UCSD-AML1 (cell line): ENCODE data around the gene RGL3.
"Not testable (repeated sequence)": the region's sequence is repeated elsewhere in the genome, so short reads cannot be mapped to it uniquely, and the experiment has no call there.

Source experiments
- DNase-seq: peaks from one replicate; lab custom pipeline; 2025; ENCODE audit not compliant: unreplicated experiment; lab: John Stamatoyannopoulos, UW

RGL3 gene, protein sequence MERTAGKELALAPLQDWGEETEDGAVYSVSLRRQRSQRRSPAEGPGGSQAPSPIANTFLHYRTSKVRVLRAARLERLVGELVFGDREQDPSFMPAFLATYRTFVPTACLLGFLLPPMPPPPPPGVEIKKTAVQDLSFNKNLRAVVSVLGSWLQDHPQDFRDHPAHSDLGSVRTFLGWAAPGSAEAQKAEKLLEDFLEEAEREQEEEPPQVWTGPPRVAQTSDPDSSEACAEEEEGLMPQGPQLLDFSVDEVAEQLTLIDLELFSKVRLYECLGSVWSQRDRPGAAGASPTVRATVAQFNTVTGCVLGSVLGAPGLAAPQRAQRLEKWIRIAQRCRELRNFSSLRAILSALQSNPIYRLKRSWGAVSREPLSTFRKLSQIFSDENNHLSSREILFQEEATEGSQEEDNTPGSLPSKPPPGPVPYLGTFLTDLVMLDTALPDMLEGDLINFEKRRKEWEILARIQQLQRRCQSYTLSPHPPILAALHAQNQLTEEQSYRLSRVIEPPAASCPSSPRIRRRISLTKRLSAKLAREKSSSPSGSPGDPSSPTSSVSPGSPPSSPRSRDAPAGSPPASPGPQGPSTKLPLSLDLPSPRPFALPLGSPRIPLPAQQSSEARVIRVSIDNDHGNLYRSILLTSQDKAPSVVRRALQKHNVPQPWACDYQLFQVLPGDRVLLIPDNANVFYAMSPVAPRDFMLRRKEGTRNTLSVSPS

DNA sequence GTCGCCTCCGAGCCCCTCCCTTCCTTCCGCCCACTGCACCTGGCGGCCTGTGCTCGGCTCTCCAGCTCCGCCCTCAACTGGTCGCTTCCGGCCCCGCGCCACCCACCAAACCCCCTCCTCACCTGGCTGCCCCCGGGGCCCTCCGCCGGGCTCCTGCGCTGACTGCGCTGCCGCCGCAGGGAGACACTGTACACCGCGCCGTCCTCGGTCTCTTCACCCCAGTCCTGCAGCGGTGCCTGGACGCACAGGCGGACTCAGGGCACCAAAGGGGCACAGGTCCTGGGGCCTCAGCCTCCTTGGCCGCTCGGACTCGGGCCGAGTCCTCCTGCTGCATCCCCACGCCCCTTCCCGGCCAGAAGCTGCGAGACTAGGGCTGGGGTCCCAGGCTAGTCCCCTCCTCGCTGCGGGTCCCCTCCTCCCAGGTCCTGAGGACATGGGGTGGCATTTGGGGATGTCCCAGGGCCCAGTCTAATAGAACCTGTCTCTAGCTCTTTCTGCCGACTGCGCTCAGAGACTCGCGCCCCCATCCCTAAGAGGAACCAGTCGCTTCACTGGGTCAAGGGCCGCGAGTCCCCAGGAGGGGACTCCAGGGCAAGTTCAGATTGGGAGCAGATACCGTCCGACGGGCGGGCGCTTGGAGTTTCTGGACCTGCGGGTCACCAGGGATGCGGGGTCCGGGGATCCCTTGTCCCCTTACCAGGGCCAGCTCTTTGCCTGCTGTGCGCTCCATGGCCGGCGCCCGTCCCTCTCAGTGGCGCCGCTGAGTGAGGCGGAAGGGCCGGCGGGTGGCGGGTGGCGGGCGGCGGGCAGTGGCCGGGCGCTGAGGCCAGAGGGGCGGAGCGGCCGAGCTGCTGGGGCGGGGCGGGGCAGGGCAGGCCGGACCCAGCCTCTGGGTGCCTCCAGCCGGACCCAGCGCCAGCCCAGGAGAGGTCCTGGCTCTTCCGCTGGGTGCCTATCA is at the start of gene RGL3:
Gene RGL3 (minus strand): TSS at position 766 of the 958 bp plus-strand sequence. CDS start 36 bp downstream, at position 730.
- DNase-seq = no peak

DNA sequence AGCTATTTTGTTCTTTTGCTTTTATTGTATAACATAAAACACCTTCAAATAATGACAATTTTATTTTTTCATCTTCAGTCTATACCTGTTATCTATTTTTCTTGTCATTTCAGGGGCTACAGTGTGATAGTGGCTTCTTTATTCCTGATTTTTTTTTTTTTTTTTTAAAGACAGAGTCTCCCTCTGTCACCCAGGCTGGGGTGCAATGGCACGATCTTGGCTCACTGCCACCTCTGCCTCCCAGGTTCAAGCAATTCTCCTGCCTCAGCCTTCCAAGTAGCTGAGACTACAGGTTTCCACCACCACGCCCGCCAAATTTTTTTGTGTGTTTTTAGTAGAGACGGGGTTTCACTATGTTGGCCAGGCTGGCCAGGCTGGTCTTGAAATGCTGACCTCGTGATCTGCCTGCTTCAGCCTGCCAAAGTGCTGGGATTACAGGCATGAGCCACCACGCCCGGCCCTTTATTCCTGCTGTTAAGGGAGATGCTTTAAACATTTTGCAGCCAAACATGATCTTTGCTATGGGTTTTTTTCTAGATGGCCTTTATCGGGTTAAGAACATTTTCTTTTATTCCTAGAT is 49.2 kb upstream of the RGL3 start:
- DNase-seq = not testable (repeated sequence)

- no peak for DNase-seq
These were observed 46.5 kb upstream of the RGL3 start for GRCh38 chr19:11465600-11465999.

DNA sequence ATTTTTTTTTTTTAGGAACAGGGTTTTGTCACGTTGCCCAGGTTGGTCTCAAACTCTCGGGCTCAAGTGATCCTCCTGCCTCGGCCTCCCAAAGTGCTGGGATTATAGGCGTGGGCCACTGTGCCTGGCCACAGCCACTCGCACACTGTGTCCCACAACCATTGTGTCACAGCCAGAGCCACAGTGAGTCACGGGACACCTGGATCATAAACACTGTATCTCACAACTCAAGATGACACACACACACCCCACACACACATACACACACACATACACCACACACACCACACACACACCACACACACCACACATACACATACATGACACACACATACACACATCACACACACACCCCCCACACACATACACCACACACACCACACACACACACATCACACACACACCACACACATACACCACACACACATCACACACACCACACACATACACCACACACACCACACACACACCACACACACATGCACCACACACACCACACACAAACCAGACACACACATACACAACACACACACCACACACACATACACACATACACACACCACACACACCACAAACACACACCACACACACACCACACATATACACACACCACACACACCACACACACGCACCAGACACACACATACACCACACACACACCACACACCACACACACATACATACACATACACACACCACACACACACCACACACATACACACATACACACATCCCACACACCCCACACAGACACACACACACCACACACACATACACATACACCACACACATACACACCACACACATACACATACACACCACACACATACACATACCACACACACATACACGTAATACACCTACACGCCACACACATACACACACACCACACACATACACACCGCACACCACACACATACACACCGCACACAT is 45.5 kb upstream of the RGL3 start:
- DNase-seq = no peak

DNA sequence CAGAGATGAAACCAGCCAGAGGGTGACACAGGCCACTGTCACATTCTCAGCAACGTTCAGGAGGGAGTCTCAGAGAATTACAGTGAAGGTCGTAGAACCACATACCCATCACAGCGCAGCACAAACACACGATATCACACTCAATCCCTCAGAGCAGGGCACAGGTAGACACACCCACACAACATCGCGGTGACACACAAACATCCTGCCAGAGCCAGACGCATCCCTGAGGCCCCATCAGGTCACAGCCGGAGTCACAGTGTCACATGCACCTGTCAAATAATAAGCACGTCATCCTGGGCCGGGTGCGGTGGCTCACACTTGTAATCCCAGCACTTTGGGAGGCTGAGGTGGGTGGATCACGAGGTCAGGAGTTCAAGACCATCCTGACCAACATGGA is 44.3 kb upstream of the RGL3 start:
- no peak for DNase-seq

DNA sequence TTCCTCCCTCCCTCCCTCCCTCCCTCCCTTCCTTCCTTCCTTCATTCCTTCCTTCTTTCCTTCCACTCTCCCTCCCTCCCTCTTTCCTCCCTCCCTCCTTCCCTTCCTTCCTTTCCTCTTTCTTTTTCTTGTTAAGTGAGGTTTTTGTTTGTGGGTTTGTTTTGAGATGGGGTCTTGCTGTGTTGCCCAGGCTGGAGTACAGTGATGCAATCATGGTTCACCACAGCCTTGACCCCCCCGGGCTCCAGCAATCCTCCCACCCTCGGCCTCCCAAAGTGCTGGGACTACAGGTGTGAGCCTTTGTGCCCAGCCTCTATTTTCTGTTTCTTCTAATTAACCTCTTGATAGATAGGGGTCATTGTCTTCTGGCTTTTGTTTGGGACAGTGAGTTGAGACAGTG is 42.3 kb upstream of the RGL3 start:
- DNase-seq = no peak

GRCh38 chr19:11460207-11460606 is 41.1 kb upstream of the RGL3 start:
- no peak for DNase-seq

- DNase-seq = not testable (repeated sequence)
These were observed 39.8 kb upstream of the RGL3 start for GRCh38 chr19:11458912-11459311.

DNA sequence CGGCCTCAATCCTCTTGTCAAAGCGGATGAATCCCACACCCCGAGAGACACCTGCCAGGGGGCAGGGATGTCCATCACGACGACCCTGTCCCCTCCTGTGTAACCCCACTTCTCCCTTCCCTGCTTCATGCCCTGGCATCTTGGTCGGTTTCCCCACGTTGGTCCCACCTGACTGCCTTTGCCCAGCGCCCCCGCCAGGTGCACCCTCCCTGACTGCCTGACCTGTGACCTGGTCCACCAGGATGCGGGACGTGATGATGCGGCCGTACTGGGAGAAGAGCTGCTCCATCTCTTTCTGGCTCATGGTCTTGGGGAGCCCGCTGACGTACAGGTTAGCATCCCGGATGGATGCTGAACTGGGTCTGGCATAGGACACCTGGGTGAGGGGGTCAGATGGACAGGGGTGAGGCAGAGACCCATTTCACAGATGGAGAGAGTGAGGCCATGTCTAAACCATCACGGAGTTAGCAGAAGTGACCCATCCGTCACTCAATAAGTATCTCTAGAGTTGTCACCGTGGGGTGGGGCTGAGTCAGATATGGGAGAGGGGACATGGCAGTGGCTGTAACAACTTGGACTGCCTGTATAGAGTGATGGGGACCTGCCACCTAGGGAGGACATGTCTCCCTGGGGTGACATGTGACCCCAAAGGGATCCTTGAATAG is 39.3 kb upstream of the RGL3 start:
- no peak for DNase-seq

DNA sequence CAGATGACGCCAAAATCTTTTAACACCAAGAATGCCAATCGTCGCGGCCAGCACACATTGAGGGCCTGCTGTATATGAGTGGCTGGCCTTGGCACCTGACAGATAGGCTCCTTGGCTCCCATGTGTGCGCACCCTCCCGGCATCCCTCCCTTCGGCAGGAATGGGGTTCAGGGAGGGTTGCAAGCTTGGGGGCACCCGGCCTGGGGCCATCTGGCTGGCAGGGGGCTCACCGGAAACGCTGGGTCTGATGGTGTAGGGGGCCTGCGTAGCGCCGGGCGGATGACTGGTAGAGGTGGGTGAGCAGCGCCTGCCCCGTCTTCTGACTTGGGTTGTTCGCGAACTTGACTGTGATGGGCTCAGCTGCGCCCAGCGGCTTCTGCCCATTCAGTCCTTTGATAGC is 38.7 kb upstream of the RGL3 start:
- DNase-seq = no peak

DNA sequence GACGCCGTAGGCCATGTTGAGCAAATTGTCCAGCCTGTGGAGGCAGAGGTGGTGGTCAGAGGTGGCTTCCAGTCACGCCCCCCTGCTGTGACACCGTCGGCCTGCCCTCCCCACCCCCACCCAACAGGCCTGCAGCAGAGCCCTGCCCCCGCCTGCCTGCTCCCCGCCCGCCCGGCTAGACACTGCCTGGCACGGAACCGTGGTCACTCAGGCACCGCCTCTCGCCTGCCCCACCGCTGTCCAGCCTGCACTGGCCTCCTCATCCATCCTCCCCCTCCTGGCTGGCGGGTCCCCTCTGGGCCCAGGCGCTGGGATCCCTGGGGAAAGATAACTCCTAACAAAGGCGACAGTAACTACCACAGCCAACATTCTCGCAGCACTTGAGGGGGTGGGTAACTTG is 38.0 kb upstream of the RGL3 start:
- no peak for DNase-seq

DNA sequence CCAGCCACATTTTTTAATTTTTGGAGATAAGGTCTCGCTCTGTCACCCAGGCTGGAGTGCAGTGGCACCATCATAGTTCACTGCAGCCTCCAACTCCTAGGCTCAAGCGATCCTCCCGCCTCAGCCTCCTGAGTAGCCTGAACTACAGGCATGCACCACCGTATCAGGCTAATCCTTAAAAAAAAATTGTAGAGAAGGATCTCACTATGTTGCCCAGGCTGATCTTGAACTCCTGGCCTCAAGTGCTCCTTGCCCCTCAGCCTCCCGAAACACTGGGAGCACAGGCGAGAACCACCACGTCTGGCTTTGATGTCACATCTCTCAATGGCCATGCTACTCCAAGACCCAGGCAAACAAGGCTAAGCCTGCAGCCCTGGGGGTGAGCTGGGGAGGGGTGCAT is 37.5 kb upstream of the RGL3 start:
- no peak for DNase-seq

- not testable (repeated sequence) for DNase-seq
These were observed 36.1 kb upstream of the RGL3 start for GRCh38 chr19:11455233-11455554.

DNA sequence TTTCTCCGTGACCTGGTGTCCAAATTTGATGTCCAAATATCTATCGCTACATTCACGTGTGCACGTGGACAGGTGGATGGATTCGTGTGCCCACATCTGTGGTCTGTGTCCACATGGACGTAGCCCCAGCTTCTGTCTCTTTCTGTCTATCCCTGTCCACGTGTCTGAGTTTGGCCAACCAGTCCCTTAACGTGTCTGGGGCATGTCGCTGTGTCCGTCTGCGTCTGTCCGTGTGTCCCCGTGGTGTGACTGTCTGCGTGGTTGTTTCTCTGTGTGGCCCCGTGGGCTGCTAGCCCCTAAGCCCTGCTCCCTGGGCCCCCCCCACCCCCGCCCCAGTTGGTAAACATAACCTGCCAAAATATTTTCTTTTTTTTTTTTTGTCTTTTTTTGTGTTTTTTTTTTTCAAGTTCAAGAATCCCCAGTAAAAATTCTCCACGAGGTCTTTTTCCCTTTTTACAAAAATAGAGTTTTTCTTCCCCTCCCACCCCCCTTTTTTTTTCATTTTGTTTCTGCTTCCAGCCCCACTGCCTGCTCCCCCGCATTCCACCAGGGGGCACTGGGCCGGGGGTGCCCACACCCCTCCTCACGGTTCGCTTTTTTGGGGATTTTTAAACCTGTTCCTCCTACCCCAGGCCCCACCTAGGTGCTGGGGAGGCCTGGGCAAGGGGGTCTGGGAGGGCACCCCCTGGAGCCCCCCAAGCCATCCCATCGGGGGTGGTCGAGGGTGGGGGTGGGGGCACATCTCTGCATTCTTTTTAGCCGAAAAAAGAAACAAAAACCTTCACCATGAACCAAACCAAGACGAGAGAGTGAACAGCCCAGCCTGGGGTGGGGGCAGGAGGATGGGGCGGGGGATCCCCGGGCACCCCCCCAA is 34.6 kb upstream of the RGL3 start:
- DNase-seq = no peak

DNA sequence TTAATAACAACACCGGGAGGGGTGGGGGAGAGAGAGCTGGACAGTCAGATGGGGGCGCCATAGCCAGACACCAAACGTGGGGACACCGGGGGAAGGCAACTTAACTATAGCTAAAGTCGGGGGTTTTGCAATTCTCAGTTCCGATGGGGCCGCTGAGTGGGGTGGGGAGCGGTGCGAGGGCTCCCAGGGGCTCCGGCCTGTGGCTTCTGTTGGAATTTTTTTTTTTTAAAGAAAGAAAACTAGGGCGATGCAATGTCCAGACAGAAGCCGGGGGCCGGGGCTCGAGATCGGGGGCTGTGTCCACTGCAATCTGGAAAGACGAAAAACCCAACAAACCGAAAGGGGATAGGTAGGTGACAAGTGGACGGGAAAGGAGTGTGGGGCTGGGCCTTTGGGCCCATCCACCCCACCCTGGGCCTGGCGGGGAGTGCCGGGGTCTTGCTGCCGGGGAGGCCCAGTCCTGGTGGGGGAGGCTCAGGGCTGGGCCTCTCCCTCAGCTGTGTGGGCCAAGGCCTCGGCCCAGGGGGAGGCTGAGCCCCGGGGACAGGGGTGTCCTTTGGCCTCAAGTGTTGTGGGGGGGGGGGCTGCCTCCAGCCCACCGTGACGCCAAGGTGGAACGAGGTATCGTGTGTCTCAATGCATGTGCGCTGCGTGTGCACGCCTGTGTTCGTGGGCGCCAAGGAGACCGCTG is 33.7 kb upstream of the RGL3 start:
- no peak for DNase-seq

DNA sequence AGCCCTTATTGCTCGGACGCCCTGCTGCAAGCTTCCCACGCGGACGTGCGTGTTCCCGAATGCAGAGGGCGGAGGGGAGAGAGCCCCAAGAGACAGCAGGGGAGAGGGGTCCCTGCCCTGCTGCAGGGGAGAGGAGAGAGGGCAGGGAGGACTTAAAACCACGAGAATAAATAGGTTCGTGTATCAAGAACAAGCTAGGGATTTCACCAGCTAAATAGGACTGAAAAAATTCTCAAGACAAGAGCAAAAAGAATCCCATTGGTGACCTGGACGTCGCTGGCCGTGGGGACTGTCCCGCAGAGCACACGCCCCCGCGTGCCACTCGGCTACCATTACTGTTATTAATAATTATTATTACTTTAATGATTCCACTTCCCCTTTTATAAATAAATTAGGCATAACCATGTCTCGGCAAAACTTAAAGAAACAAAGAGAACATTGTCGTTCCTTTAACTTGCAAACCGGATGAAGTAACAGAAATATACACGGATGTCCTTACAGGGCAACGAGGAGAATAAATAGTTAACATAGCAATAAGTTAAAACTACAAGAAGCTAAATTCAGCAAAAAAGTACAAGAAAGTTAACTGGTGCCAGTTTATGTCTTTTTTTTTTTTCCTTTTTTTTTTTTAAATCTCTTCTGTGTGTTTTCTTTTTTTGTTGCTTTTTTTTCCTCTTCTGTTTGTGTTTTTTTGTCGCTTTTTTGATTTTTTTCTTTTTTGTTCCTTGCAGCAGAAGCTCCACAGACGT is 32.9 kb upstream of the RGL3 start:
- no peak for DNase-seq

- DNase-seq = no peak
These were observed 32.3 kb upstream of the RGL3 start for GRCh38 chr19:11451327-11451870.
